GM23338 (cell line): Measurements from ENCODE around the gene HPRT1.

ENCODE experiments used
- CTCF ChIP-seq, 2 experiments: fragments of 200-600 bp in 1 of 2; sonication (generic) in 1 of 2; conservative IDR thresholded peaks; 2 replicates each; pipeline versions ENCODE4 v1.5.1 to v1.6.1; 2016 to 2017; ENCODE audit warnings: antibody characterized with exemption in 2 of 2, low read depth in 2 of 2, mild to moderate bottlenecking in 2 of 2, moderate library complexity in 1 of 2
- EZH2 ChIP-seq: fragments of 200-600 bp; sonication (generic); IDR thresholded peaks from one replicate; pipeline ENCODE4 v1.8.0; 2017; ENCODE audit warnings: antibody characterized with exemption, mild to moderate bottlenecking, low read depth; ENCODE audit not compliant: unreplicated experiment
- EZH2phosphoT487 ChIP-seq: fragments of 200-600 bp; sonication (generic); IDR thresholded peaks from one replicate; pipeline ENCODE4 v1.8.1; 2018; ENCODE audit warnings: antibody characterized with exemption; ENCODE audit not compliant: unreplicated experiment
- POLR2AphosphoS5 ChIP-seq: IDR thresholded peaks from 2 replicates; pipeline ENCODE4 v1.6.1; 2016; ENCODE audit warnings: antibody characterized with exemption, low read depth
- ZNF331 ChIP-seq: fragments of 250-450 bp; sonication (Bioruptor Pico); IDR thresholded peaks from 2 replicates; pipeline ENCODE4 v1.5.0; 2020; ENCODE audit warnings: low read depth, mild to moderate bottlenecking, moderate library complexity

DNA sequence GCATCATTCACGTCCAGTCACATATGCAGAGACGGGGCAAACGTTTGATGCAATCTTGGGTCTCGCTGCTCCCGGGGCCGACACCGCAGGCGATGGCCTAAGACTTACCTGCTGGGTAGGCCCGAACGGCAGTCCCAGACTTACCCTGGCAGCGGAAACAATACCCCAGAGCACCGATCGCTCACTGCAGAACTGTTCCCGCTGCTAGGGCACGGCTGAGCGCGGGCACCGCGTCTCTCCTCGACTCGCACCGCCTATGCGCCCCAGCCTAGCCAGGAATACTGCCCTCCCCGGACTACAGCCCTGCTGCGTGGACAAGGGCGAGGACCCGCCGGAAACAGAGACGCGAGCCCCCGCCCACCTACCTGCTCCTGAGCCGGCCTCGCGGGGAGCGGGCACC, 86.2 kb downstream of the HPRT1 start:
- TF ChIP-seq POLR2AphosphoS5 (no peak), CTCF (conservative IDR thresholded peaks at IDR 0.05; ENCODE audit: low read depth in 2 of 2) (no peak), EZH2phosphoT487 (no peak), EZH2 (no peak), ZNF331 (CRISPR knock-in tag) (no peak)
